K562 (cell line): Measurements from ENCODE around the gene ARL3. TPM values are rescaled to one million over a fixed set of nuclear protein-coding genes. Genes with fewer than 3 reads are reported as not detected.
A peak's percentile ranks its signal among the peaks of the same experiment; 100 is the strongest.

Source experiments
- ARID1B ChIP-seq: fragments of 450-650 bp; IDR thresholded peaks from 2 replicates; pipeline ENCODE4 v1.6.1; 2016; ENCODE audit warnings: antibody characterized with exemption, mild to moderate bottlenecking, inconsistent platforms
- CTBP1 ChIP-seq: fragments of 450-650 bp; IDR thresholded peaks from 2 replicates; pipeline ENCODE4 v1.6.1; 2016; ENCODE audit warnings: borderline replicate concordance
- ESRRA ChIP-seq: fragments of 450-650 bp; IDR thresholded peaks from 2 replicates; pipeline ENCODE4 v1.6.1; 2014; ENCODE audit warnings: low read depth, mild to moderate bottlenecking, moderate library complexity, borderline replicate concordance
- GATA2 ChIP-seq: sonication (generic); formaldehyde crosslinking; IDR thresholded peaks from 2 replicates; pipeline ENCODE4 v1.4.0; 2020; ENCODE audit warnings: mild to moderate bottlenecking, missing genetic modification reagents
- HDAC1 ChIP-seq, 2 experiments: fragments of 450-650 bp; IDR thresholded peaks; 2 replicates each; pipeline ENCODE4 v1.6.1; 2016 to 2017; ENCODE audit warnings: inconsistent platforms in 1 of 2, mild to moderate bottlenecking in 1 of 2, moderate library complexity in 1 of 2
- HMBOX1 ChIP-seq: sonication (generic); IDR thresholded peaks from 2 replicates; pipeline ENCODE4 v1.6.1; 2016
- KAT2B ChIP-seq: IDR thresholded peaks from one replicate; pipeline ENCODE4 v1.6.1; 2012; ENCODE audit warnings: low read depth, mild to moderate bottlenecking, control low read depth, inconsistent platforms, low read length, moderate library complexity
- MAFF ChIP-seq: IDR thresholded peaks from 2 replicates; pipeline ENCODE4 v1.6.1; 2012; ENCODE audit warnings: low read length, improper control_type of control experiment
- POU5F1 ChIP-seq: fragments of 150-350 bp; IDR thresholded peaks from 2 replicates; pipeline ENCODE4 v1.6.1; 2014; ENCODE audit warnings: borderline replicate concordance, low read length, low read depth, mild to moderate bottlenecking; ENCODE audit not compliant: partially characterized antibody
- PRPF4 ChIP-seq: fragments of 200-400 bp; formaldehyde crosslinking; IDR thresholded peaks from one replicate; pipeline ENCODE4 v1.6.1; 2017; ENCODE audit warnings: low read length, low read depth, mild to moderate bottlenecking; ENCODE audit not compliant: insufficient read depth, poor library complexity, severe bottlenecking
- PYGO2 ChIP-seq: fragments of 450-650 bp; IDR thresholded peaks from 2 replicates; pipeline ENCODE4 v1.6.1; 2016; ENCODE audit warnings: mild to moderate bottlenecking, missing genetic modification characterization, moderate library complexity, missing compliant biosample characterization
- RBM22 ChIP-seq: fragments of 200-400 bp; formaldehyde crosslinking; IDR thresholded peaks from 2 replicates; pipeline ENCODE4 v1.6.1; 2018; ENCODE audit warnings: low read length, low read depth; ENCODE audit not compliant: poor library complexity, severe bottlenecking
- SMARCE1 ChIP-seq: fragments of 450-650 bp; IDR thresholded peaks from 2 replicates; pipeline ENCODE4 v1.7.1; 2016; ENCODE audit warnings: mild to moderate bottlenecking
- SOX6 ChIP-seq: fragments of 450-650 bp; IDR thresholded peaks from 2 replicates; pipeline ENCODE4 v1.6.1; 2014; ENCODE audit warnings: mild to moderate bottlenecking
- ZNF175 ChIP-seq: fragments of 200-800 bp; sonication (Bioruptor generic); IDR thresholded peaks from 2 replicates; pipeline ENCODE4 v1.6.1; 2016; ENCODE audit warnings: low read depth, mild to moderate bottlenecking, missing genetic modification characterization, missing compliant biosample characterization
- ZNF592 ChIP-seq: fragments of 450-650 bp; IDR thresholded peaks from 2 replicates; pipeline ENCODE4 v1.6.1; 2017; ENCODE audit warnings: antibody characterized with exemption, mild to moderate bottlenecking
- polyA plus RNA-seq, 8 experiments: library from polyadenylated mRNA; depleted of rRNA in 4 of 8; stranded (reverse) in 5 of 8; unstranded in 3 of 8; fragments of >200 nt; fragmentation: Nextera tagmentation in 2 of 8; fragmentation: Illumina TruSeq in 1 of 8; extraction: Ambion mirVana in 2 of 8; extraction: Trizol in 1 of 8; gene quantifications; 2 replicates each; pipeline versions ENCODE4 v1.2.1 to v1.2.3, GENCODE V29; 2011 to 2014; ENCODE audit warnings: inconsistent platforms in 1 of 8, missing spikeins in 1 of 8
- total RNA-seq, 7 experiments: library from RNA; depleted of rRNA in 6 of 7; stranded (reverse); fragments of >200 nt in 6 of 7; fragmentation: Illumina TruSeq in 2 of 7; extraction: Trizol in 2 of 7; gene quantifications; 2 replicates each; pipeline versions ENCODE4 v1.2.1 to v1.2.3, GENCODE V29; 2011 to 2021; ENCODE audit warnings: low replicate concordance in 1 of 7
- TF ChIP-seq, protein P1 (sequence below): sonication (generic); formaldehyde crosslinking; IDR thresholded peaks from 2 replicates; pipeline ENCODE4 v1.8.1; 2023; ENCODE audit warnings: mild to moderate bottlenecking, missing genetic modification reagents, moderate library complexity
- TF ChIP-seq, protein P2 (sequence below): fragments of 250-450 bp; sonication (Bioruptor Pico); IDR thresholded peaks from 2 replicates; pipeline ENCODE4 v1.5.0; 2020; ENCODE audit warnings: mild to moderate bottlenecking

ARL3 gene
- total and polyA plus RNA-seq, 9 of the 15 experiments (the other 6 are each of a cell fraction or from before 2014, with no cell fraction given): 2.9 to 8.9 (median 4.8) TPM

DNA sequence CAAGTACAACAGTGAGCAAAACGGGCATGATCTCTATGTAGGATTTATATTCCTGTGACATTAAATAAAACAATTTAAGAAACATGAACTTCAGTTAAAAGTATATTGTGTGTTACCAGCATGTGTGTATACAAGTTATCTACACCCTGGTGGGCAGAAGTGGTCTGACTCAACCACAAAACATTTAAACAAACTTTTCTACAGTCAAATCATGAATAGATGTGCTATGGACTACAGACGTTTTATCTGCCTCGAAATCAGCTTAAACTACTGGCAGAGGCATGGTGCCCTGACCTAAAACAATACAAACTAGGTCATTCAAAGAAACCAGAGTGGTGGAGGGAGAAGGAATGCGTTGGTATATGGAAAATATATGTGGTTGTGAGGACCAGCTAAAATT is 3.6 kb downstream of the ARL3 start (continued):
- TF ChIP-seq ZNF592 (peak; percentile 41; the same call in 1 of the 2 replicates), ARID1B (no peak; the same call in 1 of the 2 replicates), SMARCE1 (0 out of 2 replicates have a peak, but pooled peaks have one; percentile 45), ESRRA (peak; percentile 27; the same call in 1 of the 2 replicates), SOX6 (peak; percentile 45; the same call in 1 of the 2 replicates), RBM22 (no peak), KAT2B (no peak), PRPF4 (no peak), GATA2 (CRISPR knock-in tag) (peak; percentile 29; the same call in 1 of the 2 replicates), ZNF175 (CRISPR knock-in tag) (no peak), PYGO2 (tag) (no peak), HMBOX1 (peak; percentile 50), MAFF (no peak), HDAC1 (IDR thresholded peaks at IDR 0.05) (no peak), CTBP1 (peak; percentile 25; the same call in 1 of the 2 replicates), POU5F1 (no peak)
- TF ChIP-seq, protein P1, sequence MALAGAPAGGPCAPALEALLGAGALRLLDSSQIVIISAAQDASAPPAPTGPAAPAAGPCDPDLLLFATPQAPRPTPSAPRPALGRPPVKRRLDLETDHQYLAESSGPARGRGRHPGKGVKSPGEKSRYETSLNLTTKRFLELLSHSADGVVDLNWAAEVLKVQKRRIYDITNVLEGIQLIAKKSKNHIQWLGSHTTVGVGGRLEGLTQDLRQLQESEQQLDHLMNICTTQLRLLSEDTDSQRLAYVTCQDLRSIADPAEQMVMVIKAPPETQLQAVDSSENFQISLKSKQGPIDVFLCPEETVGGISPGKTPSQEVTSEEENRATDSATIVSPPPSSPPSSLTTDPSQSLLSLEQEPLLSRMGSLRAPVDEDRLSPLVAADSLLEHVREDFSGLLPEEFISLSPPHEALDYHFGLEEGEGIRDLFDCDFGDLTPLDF (CRISPR knock-in tag): no peak
- TF ChIP-seq, protein P2, sequence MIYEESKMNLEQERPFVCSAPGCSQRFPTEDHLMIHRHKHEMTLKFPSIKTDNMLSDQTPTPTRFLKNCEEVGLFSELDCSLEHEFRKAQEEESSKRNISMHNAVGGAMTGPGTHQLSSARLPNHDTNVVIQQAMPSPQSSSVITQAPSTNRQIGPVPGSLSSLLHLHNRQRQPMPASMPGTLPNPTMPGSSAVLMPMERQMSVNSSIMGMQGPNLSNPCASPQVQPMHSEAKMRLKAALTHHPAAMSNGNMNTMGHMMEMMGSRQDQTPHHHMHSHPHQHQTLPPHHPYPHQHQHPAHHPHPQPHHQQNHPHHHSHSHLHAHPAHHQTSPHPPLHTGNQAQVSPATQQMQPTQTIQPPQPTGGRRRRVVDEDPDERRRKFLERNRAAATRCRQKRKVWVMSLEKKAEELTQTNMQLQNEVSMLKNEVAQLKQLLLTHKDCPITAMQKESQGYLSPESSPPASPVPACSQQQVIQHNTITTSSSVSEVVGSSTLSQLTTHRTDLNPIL (CRISPR knock-in tag): no peak
- TF ChIP-seq, all 486 proteins: peak for 9
